Renal cortical epithelial cell (primary cell): ENCODE results near the gene GRK5. TPM values are rescaled to one million over a fixed set of nuclear protein-coding genes. Genes with fewer than 3 reads are reported as not detected.
A peak's percentile ranks its signal among the peaks of the same experiment; 100 is the strongest.

Source experiments
- DNase-seq: peaks from one replicate; pipeline ENCODE4 v3.0.0-alpha.2; 2011; ENCODE audit warnings: low read depth
- total RNA-seq: library from RNA; depleted of rRNA; stranded (reverse); fragments of >200 nt; gene quantifications from 2 replicates; pipeline ENCODE4 v1.2.3, GENCODE V29; 2014

The GRK5 gene
- total RNA-seq, 1 donor from 2014 or later: 1.1 TPM

DNA sequence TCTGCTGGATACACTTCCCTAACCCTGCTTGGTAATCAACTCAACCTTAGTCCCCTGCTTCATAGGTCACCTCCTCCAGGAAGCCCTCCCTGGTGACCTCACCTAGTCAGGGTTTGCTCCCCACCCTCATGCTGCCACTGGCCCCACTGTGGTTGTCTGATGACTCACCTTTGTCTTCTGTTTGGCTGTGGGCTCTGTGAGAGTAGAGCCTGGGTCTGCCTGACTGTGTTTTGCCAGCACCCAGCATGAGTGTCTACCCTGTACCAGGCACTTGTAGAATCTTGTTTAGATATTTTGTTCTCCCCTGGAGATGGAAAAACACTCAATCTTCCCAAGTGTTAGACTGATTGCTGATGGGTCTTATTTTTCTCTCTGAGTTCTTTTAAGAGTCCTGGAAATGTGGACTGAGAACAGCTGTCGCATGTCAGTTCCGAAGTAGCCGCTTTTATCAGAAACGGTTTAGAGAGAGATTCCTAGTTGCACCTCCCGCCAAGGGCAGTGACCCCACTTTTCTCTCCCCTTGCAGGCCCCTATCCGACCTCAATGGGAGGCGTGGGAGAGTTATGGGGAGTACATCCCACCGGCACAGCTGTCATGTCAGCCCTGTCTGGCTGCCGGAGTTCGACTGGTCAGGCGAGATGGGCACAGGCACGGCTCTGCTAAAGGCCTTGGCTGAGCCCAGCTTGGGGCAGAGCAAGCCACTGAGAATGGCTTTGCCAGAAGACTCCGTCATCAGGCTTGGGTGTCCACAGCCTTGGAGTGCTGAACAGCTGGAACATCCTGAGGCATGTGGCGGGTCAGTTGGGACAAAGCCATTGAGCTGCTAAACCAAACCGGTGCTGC, 134.3 kb downstream of the GRK5 start:
- DNase-seq: peak; percentile 75

DNA sequence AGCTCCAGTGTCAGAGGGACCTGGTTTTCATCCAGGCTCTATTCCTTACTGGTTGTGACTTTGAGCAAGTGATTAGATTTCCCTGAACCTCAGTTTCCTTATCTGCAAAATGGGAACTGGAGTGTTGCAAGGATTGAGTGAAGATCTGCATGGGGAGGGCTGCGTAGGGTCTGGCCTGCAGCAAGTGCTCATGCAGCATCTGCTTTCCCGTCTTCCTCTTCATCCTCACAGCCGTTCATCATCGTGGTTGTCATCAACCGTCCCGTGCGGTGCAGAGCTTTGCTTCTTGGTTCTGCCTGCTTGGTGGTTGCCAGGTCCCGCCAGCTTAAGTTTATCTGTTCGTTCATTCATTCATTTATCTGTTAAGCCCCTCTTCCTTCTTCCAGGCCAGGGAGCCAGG, 135.0 kb downstream of the GRK5 start:
- no peak for DNase-seq

DNA sequence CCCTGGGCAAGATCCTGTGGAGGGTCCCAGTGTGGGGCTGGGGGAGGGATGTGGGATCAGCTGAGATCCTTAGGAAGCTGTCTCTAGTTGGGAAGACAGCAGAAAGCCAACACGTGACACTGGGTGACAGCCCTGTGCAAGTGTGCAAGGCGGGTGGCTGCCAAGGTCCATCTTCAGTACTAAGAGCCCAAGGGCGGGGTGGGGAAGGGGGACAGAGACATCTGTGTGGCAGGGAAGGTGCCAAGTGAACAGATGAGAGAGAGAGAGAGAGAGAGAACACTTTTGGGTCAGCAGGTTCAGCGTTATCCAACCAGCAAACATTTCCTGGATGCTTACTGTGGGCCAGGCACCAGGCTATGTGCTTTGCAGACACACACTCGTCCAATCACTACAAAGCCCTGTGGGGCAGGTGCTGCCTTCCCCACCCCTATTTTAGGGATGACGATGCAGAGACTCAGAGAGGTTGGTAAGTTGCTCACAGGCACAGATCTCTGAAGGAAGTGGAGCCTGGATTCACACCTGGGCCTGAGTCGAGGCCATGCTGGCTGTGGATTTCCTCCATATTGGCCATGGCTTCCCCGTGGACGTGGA, 135.7 kb downstream of the GRK5 start:
- DNase-seq: no peak

DNA sequence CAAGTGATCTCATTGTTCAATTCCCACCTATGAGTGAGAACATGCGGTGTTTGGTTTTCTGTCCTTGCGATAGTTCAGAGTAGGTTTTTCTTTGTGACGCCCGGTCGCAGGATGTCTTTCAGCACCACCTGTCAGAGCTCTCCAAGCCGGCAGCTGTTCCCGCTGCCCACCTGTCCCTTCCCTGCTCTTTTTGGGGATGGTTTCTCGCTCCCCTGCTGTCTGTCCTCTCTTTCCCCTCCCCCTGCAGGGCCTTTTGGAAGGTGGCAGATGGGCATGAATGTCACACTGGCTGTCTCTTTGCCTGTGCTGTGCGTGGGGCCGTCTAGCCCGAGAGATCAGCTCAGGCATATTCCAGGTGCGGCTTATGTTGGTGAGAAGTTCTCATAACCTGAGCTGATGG, 137.0 kb downstream of the GRK5 start:
- no peak for DNase-seq

DNA sequence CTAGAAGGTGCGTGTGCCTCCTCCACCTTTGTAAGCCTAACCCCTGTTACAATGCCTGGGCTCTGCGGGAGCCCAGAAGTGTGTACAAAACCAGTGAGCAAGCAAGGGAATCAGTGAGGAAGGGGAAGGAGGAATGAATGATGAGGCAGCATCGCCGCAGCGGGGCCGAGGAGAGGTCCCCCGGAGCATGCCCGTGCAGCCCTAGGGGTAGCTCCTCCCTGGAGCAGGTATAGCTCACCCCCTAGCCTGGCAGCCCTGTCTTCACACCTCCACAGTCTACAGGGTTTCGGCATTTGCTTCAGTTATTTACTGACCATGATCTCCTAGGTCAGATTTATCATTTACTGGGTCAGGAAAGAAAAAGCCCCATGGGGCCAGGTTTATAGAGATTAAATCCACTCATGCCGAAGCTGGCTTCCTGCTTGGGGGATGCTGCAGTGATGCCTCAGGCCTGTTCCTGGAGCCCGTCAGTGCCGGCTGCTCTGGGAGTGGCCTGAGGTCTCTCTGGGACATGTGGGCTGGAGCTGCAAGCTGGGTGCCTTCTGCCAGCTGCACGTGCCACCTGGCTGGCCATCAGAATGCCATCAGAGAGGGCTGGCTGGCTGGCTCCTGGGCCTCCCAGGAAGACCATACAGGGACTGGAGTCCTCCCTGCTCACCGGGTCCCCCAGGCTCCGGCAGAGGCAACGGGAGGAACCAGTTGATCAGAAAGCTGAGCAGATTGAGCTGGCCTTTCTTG, 138.9 kb downstream of the GRK5 start:
- DNase-seq: no peak

DNA sequence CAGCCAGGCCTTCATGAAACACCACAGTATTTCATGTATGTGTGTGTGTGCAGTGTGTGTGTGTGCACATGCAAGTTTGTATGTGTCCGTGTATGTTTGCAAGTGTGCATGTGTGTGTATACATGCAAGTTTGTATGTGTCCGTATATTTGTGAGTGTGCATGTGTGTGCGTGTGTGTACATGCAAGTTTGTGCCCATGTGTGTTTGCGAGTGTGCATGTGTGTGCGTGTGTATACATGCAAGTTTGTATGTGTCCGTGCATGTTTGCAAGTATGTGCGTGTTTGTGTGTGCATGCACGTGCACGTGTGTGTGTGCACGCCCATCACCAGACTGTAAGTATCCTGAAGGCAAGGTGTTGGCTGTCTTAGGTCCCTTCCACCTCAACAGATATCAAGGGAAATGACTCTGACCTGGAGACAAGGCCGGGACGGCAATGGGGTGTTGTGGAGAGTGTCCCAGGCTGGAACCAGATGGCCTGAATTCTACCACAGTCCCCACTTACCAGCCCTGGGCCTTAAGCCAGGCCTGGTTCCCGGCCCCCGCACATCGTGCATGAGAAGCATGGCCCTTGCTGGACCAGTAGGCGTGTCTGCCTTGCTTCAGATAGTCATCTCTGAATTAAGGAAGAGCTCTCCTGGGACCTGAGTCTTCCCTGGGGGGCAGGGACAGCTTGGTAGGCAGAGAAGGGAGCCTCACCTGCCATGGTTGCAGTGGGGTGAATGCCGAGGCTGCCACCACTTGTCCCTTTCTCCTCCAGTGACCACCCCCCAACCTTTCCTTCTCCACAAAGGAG, 140.0 kb downstream of the GRK5 start:
- no peak for DNase-seq

DNA sequence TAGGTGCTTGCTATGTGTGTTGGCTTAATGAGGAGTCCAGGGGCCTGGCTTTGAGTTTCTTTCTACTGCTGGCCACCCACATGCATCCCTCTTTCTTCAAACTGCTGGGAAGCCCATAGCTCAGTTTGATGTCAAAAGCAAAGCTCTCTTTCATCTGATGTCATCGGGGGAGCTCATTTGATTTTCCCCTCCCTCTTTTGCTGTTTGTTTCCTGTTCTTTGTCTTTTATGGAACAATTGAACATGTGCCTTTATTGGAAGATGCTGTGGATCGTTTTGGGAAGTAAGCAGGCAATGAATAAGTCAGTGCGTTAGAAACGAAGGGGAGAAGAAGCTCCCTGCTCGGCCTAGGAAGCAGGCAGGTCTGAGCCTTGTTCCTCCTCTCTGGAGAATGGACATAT, 140.7 kb downstream of the GRK5 start:
- no peak for DNase-seq

DNA sequence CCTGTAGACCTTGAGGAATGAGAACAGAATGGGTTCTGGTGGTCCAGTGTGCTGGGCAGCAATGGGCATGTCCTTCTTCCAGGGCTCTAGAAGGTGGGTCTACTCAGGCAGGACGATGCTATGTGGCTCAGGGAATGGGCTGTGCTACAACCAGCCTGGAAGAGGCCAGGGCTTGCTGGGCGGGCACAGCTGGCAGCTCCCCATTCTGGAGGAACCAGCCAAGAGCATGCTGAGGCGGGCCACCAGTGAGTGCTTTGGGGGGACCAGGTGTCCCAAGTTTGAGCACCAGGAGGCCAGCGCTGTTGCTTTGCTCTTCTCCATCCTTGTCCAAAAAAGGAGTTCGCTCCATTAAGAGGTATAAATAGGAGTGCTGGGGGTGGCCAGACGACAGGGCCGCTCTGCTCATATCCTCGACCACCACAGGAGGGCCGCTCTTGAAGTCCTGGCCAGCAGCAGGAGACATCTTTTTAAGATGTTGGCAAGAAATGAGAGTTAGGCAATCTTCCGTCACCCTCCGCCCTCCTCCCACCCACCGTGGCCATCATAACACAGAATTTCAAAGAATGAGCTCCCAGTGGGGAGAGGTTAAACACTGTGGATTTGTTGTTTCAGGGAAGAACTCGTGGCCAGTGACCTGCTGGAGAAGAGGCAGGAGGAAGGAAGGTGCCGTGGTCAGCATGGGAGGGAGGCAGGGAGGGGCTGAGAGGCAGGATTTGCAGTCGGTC, 141.3 kb downstream of the GRK5 start:
- no peak for DNase-seq

DNA sequence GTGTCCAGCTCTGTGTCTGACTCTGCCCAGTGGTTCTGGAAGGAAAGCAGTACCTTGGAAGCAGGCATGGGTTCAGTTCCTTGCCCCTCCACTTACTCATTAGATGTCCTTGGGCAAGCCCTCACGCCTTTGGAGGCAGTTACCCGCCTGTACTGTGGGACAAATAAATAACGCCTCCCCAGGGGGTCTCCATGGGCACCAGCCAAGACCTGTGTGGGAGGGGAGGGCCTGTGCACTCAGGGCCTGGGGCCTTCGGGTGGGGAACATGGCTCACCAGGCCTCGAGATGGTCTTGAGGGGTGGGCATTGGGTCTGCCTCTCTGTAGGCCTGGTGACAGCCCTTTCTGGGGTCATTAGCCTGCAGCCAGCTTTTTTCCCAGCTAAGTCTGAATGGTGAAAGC, 142.0 kb downstream of the GRK5 start:
- DNase-seq: no peak

DNA sequence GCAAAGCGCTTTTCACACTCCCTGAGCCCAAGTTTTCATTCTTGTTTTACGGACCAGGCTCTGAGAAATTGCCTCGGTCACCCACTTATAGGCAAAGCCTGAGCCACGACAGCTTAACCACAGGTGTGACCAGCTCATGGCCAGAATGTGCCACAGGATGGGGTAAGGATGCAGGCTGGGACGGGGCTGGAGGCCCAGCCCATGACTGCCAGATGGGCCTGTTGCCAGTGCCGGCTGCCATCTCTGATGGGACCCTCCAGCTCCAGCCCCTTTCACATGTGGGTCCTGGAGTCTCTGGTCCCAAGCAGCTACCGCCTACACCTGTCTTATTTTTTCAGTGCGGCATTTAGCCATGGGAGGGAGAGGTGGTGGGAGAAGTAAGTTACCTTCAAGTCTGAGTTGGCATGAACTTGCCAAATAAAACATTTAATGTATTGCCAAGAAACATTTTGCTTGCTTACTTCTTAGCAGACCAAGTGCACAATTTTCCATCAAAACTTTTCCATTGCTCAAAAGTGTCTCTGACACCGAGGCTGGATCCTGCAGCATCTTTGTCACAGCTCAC, 142.6 kb downstream of the GRK5 start:
- DNase-seq: no peak

DNA sequence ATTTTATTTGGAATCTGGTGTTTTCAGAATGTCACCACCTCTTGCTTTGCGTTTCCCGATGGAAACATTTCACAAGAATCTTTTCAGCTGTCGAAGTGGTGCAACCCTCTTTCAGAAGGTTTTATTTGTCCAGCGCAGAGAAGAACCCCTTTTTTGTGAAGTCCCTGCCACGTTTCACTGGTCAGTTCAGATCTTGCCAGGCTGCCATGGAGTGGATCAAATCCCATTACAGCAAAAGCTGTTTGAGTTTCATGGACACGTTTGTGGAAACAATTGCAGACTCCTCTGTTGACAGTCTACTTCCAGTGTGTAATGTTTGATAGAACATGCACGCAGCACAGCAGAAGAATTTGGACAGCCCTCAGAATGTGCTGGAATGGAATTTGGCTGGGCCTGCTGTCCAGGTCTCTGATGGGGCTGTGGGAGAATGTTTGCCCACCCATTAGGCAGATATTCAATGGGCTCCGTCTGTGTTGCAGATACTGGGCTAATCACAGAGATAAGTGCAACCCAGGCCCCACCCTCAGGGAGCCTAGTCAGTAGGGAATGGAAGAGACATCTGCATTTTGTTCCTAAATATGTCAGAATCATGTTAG, 143.2 kb downstream of the GRK5 start:
- no peak for DNase-seq

DNA sequence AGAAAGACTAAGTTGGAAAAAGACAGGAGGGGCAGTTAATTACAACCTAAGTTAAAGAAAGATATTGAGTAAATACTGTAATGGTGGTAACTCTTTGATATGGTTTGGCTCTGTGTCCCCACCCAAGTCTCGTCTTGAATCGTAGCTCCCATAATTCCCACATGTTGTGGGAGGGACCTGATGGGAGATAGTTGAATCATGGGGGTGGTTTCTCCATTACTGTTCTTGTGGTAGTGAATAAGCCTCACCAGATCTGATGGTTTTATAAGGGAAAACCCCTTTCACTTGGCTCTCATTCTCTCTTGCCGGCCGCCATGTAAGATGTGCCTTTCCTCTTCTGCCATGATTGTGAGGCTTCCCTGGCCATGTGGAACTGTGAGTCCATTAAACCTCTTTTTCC, 143.8 kb downstream of the GRK5 start:
- no peak for DNase-seq

DNA sequence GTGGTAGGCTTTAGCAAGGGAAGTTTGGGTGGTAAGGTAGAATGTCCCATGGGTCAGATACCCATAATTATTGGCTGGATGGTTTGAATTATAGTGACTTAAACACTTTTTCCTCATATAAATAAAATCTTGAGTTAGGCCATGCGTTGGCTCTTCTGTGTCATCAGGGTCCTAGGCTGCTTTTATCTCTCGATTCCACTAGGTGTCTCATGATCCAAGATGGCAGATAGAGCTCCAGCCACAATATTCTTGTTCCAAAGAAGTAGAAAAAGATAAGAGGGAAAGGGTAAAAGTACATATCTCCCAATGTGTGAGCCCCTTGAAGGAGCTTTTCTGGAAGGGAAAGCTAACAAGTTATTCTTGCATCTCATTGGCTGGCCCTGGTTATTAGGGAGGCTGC, 144.7 kb downstream of the GRK5 start:
- no peak for DNase-seq

DNA sequence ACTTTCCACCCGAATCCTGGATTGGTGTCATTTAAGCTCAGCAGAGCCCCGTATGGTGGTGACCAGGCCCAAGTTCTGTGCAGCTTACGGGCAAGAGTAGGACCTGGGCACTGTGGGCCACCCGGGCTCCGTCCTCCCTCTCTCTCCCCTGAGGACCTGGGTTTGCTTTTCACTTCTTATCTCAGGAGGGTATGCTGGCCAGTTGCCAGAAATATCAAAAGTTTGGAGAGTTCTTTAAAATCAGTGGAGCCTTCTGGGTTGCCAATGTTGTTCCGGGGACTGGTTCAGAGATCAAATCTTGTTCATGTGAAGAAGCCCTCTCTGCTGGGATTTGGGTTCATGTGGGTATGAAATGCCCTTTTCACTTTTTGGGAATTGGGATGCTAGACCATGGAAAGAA, 145.4 kb downstream of the GRK5 start:
- DNase-seq: no peak

DNA sequence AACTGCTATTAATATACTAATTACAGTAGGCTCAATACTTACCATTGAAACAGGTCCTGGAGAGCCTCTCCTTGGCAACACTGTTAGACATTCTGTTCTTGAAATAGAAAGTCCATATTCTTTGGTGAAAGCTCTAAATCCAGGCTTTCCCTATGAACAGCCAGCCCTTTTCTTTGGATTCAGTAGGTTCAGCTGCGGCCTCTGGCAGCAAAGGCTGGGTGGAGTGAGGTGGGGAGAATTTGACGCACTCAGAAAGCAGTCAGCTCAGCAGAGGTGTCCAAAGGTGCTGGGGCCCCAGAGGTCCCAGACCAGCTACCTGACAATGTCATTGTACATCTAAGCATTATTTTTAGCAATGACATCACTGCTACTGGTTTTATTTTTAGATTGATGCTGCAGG, 146.1 kb downstream of the GRK5 start:
- DNase-seq: no peak

DNA sequence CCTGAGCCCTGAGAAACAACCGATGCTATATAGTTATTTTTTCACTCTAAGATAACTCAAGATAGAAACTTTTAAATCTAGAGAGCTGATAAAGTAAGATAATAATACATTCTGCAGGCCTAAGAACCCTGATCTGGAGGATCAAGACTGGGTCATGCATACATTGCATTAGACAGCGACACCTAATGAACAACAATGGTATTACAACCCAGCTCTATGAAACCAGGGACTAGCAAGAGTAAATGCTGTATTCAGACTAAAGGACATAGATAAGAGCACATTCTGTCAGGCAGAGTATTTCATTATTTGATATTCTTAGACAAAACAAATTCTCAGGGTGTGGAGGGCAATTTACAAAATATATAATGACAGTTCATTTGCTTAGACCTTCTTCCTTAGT, 148.6 kb downstream of the GRK5 start:
- DNase-seq: no peak

DNA sequence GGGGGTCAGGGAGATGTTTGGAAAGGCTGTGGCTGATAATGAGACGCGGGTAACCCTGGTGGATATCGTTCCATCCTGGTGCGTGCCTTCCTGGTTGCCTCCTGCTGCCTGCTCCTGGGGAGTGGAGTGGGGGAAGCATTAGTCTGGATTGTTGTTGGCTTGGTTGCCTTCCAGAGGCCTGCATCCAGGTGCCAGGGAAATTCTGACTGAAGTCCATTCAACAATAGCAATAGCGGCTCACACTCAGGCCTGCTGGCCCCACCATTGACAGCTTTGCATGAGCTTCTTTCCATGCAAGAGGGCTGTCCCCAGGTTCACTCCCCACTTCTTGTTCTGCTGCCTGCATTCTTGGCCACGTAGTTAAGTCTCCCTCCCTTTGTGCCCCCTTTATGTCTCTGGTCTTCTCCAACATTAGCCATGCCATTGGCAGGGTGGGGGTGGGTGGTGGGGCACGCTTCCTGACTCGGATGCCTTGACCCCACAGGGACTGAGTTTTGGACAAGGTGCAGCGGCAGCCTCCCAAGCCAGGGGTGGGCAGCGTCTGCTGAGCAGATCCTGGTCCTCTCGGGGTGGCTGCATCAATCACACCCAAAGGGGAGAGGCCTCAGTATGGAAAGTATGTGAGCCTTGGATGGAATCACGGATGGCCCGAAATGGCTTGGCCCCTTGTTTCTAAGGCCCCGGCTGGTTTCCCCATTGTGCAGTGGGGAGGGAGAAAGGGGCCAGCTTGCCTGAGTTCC, 150.2 kb downstream of the GRK5 start:
- DNase-seq: no peak

DNA sequence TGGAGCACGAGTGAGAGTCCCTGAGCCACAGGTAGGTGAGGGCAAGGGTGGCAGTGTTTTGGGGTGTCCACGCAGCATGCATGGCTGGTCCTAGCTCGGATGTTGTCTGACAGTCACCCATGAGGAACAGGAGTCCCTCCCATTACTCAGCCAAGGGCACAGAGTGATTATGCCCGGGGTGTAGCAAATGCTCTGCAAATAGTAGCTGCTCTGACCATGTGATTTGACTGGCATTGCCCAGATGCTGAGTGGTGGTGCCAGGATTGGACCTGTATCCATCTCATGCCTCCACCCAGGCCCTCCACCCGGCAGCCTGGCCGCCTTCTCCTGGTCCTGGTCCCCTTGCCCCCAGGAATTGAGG, 150.8 kb downstream of the GRK5 start:
- DNase-seq: no peak

DNA sequence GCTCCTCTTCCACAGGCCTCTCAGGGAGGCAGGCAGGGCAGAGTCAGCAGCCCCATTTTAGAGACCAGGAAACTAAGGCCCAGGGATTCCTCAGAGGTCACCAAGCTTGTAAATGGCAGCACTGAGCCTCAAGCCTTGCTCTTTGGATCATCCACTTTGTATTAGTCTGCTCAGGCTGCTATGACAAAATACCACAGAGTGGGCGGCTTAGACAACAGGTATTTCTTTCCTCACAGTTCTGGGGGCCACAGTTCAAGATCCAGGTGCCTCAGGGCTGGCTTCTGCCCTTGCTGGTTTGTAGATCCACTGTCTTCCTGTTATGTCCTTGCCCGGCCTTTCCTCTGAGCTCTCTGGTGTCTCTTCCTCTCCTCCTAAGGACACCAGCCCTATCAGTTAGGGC, 151.2 kb downstream of the GRK5 start:
- DNase-seq: no peak

DNA sequence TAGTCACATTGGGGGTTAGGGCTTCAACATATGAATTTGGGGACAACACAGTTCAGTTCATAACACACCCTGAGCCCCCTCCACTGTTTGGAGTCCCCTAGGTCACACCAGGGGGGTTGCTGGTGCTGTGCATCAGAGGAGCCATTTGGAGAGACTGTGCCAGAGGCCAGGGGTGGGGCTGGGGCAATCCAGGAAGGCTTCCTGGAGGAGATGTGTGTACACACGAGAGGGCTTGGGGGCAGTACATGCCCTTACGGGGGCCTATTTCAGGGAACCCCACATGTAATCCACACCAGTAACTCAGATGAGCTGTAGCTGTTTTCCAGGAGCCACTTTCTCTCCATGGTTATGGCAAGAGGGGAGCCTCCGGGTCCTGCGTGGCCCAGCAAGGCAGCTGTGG, 151.7 kb downstream of the GRK5 start:
- no peak for DNase-seq
